ENCODE data around the gene SMIM38.

The SMIM38 gene

DNA sequence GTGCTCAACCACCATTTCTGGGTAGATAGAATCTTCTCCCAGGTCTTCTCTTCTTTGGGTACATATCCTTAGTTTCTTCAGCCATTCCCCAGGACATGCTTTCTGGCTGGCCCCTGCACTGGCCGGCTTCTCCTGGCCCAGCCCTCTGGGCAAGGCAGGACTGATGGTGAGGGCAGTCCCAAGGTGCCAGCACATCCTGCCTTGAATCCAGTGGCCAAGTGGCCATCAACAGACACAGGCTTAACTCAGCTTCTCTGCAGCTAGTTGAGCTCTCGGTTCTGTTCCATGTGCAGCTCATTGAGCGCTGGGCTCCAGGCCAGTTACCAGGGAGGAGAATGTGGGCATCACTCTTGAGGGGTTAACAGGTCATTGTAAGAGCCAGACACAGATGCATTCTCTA, 17.6 kb downstream of the SMIM38 start:
- no peak overlapping the region for H3K4me3 ChIP-seq (ENCODE audit: low read length)
- TF ChIP-seq, protein P1, sequence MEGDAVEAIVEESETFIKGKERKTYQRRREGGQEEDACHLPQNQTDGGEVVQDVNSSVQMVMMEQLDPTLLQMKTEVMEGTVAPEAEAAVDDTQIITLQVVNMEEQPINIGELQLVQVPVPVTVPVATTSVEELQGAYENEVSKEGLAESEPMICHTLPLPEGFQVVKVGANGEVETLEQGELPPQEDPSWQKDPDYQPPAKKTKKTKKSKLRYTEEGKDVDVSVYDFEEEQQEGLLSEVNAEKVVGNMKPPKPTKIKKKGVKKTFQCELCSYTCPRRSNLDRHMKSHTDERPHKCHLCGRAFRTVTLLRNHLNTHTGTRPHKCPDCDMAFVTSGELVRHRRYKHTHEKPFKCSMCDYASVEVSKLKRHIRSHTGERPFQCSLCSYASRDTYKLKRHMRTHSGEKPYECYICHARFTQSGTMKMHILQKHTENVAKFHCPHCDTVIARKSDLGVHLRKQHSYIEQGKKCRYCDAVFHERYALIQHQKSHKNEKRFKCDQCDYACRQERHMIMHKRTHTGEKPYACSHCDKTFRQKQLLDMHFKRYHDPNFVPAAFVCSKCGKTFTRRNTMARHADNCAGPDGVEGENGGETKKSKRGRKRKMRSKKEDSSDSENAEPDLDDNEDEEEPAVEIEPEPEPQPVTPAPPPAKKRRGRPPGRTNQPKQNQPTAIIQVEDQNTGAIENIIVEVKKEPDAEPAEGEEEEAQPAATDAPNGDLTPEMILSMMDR (conservative IDR thresholded peaks at IDR 0.05; ENCODE audit: low read depth, low read length): no peak
- DNase-seq (ENCODE audit: low read depth): no peak

DNA sequence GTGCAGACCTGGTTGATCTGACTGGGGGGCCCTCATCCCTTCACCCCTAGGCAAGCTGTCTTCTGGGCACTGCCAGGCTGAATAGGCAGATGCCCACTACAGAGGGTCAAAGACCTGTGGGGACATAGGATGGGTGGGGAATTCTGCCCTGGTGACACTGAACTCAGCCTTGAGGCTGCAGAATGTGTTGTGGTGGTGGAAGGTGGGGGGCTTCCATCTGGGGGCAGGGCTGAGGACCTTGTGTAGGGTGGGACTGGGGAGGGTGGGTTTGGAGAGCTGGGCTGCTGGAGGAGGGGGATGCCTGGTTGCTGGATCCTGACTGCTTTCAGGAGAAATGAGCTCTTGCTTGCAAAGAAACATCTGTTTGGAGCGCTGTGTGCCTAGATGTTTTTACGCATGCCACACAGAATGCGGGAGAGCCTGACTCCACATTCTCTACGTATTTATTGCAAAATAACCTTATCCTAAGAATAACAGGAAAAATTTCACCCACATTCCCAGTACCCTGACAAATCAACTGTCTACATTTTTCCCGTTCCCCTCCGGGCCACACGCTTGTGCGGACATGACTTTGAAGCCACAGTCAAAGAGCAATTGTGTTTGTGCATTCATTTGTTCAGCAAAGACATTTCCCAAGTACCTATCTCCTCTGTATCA, 18.3 kb downstream of the SMIM38 start:
- no peak for DNase-seq (ENCODE audit: low read depth)
- TF ChIP-seq, protein P1 (conservative IDR thresholded peaks at IDR 0.05; ENCODE audit: low read depth, low read length): no peak
- H3K4me3 ChIP-seq (ENCODE audit: low read length): no peak overlapping the region

DNA sequence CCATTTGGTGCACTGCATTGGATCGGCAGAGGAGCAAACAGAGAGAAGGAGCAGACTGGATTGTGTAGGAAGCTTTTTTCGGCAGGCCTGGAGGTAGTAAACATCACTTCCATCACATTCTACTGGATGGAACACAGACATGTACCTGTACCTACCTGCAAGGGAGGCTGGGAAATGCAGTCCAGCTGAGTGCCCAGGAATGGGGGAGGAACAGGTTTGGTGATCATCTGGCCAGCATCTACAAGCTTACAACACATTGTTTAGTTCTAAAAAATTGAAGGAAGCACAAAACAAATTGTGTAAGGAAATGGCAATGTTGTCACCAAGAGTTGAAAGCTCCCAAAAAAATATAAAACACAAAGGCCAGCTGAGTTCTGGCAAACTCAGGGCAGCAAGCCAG, 19.1 kb downstream of the SMIM38 start:
- TF ChIP-seq, protein P1 (conservative IDR thresholded peaks at IDR 0.05; ENCODE audit: low read depth, low read length): no peak
- DNase-seq (ENCODE audit: low read depth): no peak
- H3K4me3 ChIP-seq (ENCODE audit: low read length): no peak overlapping the region

DNA sequence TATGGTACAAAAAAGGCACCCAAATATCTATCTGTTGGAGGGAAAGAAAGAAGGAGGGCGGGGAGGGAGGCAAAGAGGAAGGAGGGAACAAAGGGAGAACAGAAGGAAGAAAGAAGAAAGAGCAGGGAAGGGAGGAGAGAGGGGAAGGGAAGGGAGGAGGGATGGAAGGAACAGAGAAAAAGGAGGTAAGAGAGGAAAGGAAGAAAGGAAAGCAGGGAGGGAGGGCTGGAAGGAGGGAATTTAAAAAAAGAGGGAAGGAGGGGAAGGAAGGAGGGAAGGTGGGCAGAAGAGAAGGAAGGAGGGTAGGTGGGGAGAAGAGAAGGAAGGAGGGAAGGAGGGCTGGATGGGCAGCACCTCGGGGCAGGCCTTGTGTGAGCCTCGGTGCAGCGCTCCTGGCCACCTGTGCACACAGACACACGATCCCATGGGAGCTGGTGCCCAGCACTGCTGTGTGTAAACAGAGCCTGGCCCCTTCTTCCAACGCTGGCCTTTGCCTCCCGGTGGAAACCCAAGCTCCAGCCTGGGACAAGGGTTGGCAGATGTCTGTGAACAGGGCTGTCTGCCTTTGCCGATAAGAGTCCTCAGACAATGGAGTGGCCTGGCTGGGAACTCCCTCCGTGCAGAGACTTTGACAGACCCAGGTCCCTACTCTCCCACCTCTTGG, 23.2 kb downstream of the SMIM38 start:
- DNase-seq (ENCODE audit: low read depth): no peak
- TF ChIP-seq, protein P1 (conservative IDR thresholded peaks at IDR 0.05; ENCODE audit: low read depth, low read length): no peak
- H3K4me3 ChIP-seq (ENCODE audit: low read length): no peak overlapping the region

DNA sequence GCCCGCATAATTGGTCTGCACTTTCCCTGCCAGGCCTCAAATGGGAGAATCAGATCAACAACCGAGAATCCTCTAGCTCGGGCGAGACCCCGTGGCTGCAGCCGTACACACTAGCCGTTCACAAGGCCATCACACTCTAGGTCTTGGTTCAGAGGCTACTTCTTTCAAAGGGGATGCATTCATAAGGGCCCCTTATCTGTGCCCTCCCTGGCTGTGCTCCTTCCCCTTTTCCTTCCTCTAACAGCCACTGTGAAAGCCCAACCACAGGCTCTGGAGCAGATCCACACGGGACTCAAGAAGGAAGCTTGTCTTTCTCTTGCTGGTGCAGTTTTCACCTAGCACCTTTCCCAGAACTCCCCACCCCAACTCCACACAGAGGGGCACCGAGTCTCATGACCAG, 24.5 kb downstream of the SMIM38 start:
- H3K4me3 ChIP-seq (ENCODE audit: low read length): no peak overlapping the region
- TF ChIP-seq, protein P1 (conservative IDR thresholded peaks at IDR 0.05; ENCODE audit: low read depth, low read length): no peak
- no peak for DNase-seq (ENCODE audit: low read depth)

DNA sequence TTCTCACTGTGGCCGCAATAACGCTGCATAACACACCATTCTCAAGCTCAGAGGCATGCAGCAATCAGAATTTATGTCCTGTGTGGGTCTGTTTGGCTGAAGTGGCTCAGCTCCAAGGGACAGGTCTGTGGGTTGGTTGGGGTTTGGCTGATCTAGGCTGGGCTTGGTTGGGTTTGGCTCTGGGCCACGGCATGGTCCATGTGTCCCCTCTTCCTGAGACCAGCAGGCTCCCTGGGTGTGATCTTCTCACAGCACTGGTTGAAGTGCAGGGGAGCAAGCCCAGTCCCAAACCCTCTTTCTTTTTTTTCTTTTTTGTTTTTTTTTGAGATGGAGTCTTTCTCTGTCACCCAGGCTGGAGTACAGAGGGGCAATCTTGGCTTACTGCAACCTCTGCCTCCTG, 25.0 kb downstream of the SMIM38 start:
- TF ChIP-seq, protein P1 (conservative IDR thresholded peaks at IDR 0.05; ENCODE audit: low read depth, low read length): no peak
- no peak for DNase-seq (ENCODE audit: low read depth)
- no peak overlapping the region for H3K4me3 ChIP-seq (ENCODE audit: low read length)

DNA sequence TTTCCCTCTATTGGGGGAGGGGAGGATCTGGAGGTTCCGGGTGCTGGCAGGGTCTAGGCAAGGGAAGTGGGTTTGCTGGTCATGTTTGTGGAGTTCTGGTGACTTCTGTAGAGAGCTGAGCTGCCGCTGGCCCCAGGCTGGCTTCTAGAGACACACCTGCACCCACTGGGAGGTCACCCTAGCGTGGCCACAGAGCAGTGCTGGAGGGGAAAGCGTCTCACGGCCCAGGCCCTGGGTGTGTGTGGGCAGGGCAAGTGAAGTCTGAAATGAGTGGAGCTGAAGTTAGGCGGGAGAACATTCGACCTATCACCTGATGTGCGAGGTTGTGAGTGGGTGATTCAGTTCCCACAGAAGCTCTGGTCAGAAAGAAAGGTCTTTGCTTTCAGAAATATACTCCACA, 27.9 kb downstream of the SMIM38 start:
- TF ChIP-seq, protein P1 (conservative IDR thresholded peaks at IDR 0.05; ENCODE audit: low read depth, low read length): no peak
- no peak overlapping the region for H3K4me3 ChIP-seq (ENCODE audit: low read length)
- DNase-seq (ENCODE audit: low read depth): no peak
